SK-N-MC (cell line): Measurements from ENCODE around the gene RBBP8NL.

Experiments used
- DNase-seq: peaks from one replicate; pipeline ENCODE4 v3.0.0-alpha.2; 2011; ENCODE audit warnings: low read depth, low spot score
- H3K27ac ChIP-seq: fragments of 200-600 bp; sonication (generic); 2 replicates; pipeline ENCODE4 v1.5.1; 2016; ENCODE audit warnings: mixed run types
- H3K36me3 ChIP-seq: fragments of 200-600 bp; sonication (generic); 2 replicates; pipeline ENCODE4 v1.6.1; 2017; ENCODE audit warnings: antibody characterized with exemption, low read length, mixed read lengths; ENCODE audit not compliant: insufficient read depth
- H3K4me3 ChIP-seq: fragments of 200-600 bp; sonication (generic); 2 replicates; pipeline ENCODE4 v1.5.1; 2016
- H3K9ac ChIP-seq: fragments of 200-600 bp; sonication (generic); 2 replicates; pipeline ENCODE4 v1.8.0; 2017; ENCODE audit warnings: mixed run types, mixed read lengths; ENCODE audit not compliant: insufficient read length
- H3K9me3 ChIP-seq: fragments of 200-600 bp; sonication (generic); 2 replicates; pipeline ENCODE4 v1.6.1; 2017; ENCODE audit warnings: low read depth, mild to moderate bottlenecking, antibody characterized with exemption, low read length, moderate library complexity, mixed read lengths
- EZH2 ChIP-seq: fragments of 200-600 bp; sonication (generic); IDR thresholded peaks from one replicate; pipeline ENCODE4 v1.6.1; 2017; ENCODE audit warnings: antibody characterized with exemption
- FOXP2 ChIP-seq: optimal IDR thresholded peaks from 2 replicates; pipeline ENCODE3; 2011; ENCODE audit warnings: mild to moderate bottlenecking, moderate library complexity; ENCODE audit not compliant: insufficient read depth; ENCODE audit errors: extremely low read length, control extremely low read depth
- POLR2AphosphoS5 ChIP-seq: IDR thresholded peaks from 2 replicates; pipeline ENCODE4 v1.6.1; 2012; ENCODE audit warnings: mild to moderate bottlenecking, low read depth, low read length, borderline replicate concordance

RBBP8NL gene

DNA sequence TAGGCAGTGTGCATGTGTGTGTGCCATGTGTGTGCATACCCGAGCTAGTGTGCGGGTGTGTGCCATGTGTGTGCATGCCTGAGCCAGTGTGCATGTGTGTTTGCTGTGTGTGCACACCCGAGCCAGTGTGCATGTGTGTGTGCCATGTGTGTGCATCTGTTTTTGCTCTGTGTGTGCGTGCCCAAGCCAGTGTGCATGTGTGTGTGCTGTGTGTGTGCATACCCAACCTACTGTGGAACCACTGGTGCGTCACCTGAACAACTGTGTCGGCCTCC, 5.7 kb downstream of the RBBP8NL start:
- H3K27ac ChIP-seq, result no peak overlapping the region
- TF ChIP-seq EZH2, result no peak
- no peak for TF ChIP-seq FOXP2
- no peak for TF ChIP-seq POLR2AphosphoS5
- H3K4me3 ChIP-seq, result no peak overlapping the region
- no peak overlapping the region for H3K9ac ChIP-seq
- H3K9me3 ChIP-seq, result no peaks in the 10 kb centered on the region
- H3K36me3 ChIP-seq, result no peaks in the 10 kb centered on the region
- no peak for DNase-seq

DNA sequence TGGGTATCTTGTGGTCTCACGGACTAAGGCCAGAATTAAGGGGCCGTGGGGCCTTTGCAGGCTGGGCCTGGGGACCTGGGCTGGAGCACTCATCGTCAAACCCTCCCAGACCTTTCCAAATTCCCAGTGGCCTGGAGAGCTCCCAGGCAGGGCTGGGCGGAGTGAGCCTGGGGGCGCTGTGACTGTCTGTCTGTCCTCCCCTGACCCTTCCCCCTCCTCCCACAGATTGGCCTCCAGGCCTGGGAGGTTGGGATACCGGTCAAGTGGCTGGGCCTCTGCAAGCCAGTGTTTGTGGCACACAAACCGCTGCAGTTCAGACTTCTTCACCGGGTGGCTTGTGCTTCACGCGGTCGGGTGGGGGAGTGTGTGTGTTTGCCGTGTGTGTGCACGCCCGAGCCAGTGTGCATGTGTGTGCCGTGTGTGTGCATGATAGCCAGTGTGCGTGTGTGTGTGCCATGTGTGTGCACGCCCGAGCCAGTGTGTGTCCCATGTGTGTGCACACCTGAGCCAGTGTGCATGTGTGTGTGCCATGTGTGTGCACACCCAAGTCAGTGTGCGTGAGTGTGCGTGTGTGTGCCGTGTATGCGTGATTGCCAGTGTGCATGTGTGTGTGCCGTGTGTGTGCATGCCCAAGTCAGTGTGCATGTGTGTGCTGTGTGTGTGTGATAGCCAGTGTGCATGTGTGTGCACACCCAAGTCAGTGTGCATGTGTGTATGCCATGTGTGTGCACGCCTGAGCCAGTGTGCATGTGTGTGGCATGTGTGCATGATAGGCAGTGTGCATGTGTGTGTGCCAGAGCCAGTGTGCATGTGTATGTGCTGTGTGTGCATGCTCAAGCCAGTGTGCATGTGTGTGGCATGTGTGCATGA, 6.3 kb downstream of the RBBP8NL start:
- DNase-seq, result no peak

DNA sequence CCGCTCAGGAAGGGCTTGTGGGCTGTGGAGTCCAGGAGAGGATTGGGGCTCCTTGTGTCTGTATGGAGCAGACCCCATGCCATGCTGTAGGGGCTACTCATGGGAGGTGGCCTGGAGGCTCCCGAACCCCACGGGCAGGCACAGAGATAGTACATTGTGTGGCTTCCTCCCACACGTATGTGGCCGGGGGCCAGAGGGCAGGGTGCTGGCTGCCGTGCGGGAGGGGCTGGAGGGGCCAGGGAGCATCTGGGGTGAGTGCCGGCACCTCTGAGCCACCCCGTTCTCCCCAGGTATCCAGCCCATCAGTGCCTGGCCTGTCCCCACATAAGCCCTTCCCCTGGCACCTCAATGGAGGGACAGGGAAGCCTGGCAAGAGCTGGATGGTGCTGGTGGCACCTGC, 7.6 kb downstream of the RBBP8NL start:
- TF ChIP-seq EZH2, result no peak
- no peak for TF ChIP-seq FOXP2
- no peak for TF ChIP-seq POLR2AphosphoS5
- no peaks in the 10 kb centered on the region for H3K36me3 ChIP-seq
- DNase-seq, result no peak

More for the DNA sequence above, 6.3 kb downstream of the RBBP8NL start:
- no peak overlapping the region for H3K27ac ChIP-seq
- H3K4me3 ChIP-seq, result no peak overlapping the region
- no peak overlapping the region for H3K9ac ChIP-seq
- TF ChIP-seq EZH2 (no peak), POLR2AphosphoS5 (no peak), FOXP2 (no peak)
- H3K9me3 ChIP-seq, result no peaks in the 10 kb centered on the region
- H3K36me3 ChIP-seq, result no peaks in the 10 kb centered on the region

DNA sequence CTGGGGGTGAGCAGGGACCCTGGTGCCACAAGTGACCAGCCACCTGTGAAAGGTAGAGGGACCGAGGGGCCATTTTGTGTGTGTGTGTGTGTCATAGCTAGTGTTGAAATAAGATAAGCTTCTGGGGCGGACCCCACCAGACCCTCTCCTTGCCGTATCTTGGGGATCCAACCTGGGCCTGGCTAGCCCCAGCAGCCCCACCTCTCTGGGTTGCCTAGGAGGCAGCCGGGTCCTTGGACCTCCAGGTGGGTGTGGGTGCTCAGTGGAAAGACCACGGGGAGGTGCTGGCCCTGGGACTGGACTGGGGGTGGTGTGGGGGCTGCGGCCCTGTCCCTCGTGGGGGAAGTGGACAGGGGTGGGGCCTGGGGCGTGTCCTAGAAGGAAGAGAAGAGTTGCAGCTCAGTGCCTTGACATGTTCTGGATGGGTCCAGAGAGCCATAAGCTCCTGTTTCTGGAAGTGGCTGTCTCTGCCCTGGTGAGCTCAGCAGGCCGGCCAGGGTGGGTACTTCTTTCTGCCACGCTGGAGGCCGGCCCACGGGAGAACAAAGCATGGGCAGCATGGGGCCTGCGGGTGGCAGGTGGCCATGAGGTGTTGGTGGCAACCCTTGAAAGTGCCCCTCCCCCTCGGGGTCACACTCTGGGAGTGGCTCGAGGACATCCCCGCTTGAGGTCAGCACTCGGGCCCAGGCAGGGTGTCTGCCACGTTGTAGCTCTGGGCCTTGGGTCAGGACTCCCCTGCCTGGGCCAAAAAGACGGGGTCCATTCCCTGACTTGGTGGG, 8.4 kb downstream of the RBBP8NL start:
- Histone ChIP-seq H3K9me3 (no peaks in the 10 kb centered on the region), H3K27ac (no peak overlapping the region), H3K4me3 (no peak overlapping the region), H3K36me3 (no peaks in the 10 kb centered on the region), H3K9ac (no peak overlapping the region)
- TF ChIP-seq POLR2AphosphoS5 (no peak), EZH2 (no peak), FOXP2 (no peak)
- DNase-seq, result no peak

More for the DNA sequence above, 7.6 kb downstream of the RBBP8NL start:
- Histone ChIP-seq H3K9me3 (no peaks in the 10 kb centered on the region), H3K27ac (no peak overlapping the region), H3K9ac (no peak overlapping the region), H3K4me3 (no peak overlapping the region)

DNA sequence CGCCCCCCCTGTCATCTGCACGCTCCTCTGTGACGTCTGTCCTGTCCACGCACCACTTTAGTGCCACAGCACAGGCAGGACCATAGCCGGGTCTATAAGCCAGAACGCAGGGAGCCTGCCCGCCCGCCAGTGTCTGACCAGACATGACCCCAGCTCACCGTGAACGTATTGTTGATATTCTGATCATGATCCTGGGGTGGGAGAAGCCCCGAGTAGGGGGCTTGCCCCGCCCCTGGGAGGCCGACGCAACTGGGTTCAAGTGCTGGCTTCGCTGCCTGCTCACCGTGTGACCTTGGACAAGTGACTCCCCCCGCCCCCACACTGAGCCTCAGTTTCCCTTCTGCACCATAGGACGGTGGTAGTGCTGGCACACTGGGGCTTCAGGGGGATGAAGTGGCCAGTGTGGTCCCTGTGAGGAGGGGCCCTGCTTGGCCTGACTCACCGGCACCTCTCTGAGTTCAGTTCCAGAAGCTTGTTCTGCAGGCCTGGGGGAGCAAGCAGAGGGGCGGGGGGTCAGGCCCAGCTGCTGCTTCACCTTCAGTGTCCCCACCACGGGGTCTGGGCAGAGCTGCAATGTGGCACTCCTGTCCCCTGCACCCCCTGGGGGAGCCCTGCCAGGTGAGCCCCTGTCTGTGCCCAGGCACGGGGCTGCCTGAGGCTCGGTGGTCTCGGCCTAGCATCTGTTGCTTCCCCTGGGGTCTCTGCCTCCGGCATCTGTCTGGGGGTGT, 9.2 kb downstream of the RBBP8NL start:
- DNase-seq, result no peak
- TF ChIP-seq FOXP2 (no peak), EZH2 (no peak), POLR2AphosphoS5 (no peak)
- Histone ChIP-seq H3K4me3 (no peak overlapping the region), H3K9me3 (no peaks in the 10 kb centered on the region), H3K36me3 (no peaks in the 10 kb centered on the region), H3K9ac (no peak overlapping the region), H3K27ac (no peak overlapping the region)

DNA sequence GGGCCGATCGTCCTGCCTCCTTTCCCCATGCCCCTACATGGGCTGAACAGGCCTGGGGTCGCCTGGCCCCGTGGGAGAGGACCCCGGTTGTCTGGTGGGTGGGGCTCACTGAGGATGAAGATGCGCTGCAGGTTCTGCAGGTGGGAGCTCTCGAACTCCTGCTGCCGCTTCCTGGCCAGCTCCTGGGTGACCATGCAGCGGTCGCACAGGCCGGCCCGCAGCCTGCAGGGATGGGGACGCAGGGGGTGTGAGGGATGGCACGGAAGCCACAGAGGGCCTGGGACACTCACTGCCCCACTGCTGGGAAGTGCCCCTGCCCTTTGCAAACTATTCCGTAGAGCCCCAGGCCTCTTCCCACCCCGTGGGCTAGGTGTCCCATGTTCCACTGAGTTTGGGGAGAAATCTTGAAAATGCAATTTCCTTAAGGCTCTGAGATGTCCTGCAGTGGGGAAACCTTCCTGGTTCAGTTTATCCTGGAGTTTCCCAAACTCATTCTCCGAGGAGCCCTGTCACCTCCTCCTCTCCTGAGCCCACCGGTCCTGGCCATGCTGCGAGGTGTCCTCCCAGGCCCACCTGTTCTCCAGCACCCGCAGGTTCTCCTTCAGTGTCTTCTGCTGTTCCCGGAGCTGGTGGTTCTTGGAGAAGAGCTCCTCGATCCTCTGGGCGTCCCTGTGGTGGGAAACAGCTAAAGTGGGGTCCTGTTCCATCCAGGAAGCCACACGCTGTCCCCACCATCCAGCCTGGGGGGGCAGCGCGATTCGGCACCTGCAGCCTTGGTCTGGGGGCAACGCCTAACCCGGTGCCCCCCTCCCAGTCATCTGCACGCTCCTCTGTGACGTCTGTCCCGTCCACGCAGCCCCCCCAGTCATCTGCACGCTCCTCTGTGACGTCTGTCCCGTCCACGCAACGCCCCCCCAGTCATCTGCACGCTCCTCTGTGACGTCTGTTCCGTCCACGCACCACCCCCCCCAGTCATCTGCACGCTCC, 10.4 kb downstream of the RBBP8NL start:
- no peak overlapping the region for H3K9ac ChIP-seq
- H3K36me3 ChIP-seq, result no peaks in the 10 kb centered on the region
- no peak for DNase-seq
- no peak overlapping the region for H3K4me3 ChIP-seq
- TF ChIP-seq EZH2 (no peak), POLR2AphosphoS5 (no peak), FOXP2 (no peak)
- H3K9me3 ChIP-seq, result no peaks in the 10 kb centered on the region
- no peak overlapping the region for H3K27ac ChIP-seq

DNA sequence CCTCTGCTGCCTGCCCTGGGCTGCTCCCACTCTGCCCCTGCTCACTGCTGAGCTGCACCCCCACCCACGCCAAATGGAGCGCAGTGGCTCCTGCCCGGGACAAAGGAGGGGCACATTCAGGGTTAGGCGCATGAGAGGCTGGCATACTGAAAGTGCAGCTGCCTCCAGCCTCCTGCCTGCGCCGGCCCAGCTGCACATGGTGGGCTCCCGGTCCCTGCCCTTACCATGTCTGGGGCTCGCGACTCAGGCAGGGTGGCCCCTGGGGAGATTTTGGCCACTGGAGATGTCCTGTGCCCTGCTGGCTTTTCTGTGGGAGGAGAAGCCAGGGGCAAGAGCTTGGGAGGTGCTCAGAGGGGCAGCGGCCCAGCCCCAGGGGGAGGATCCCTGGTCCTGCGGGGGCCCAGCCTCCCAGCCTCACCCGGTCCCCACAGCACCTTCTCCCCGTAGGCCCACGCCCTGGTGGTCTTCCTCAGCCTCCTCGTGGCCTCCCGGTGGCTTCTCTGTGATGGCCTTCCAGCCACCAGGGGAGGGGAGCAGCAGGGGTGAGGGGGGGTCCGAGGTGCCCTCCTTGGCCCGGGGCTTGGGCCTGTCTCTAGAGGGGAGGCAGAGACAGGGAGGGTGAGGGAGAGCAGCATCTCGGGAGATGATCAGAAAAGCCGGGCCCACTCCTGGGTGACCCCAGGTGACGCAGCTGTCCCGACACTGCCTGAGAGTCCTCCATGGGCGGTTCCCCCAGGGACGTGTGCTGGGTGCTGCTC, 11.8 kb downstream of the RBBP8NL start:
- no peak for DNase-seq
- TF ChIP-seq FOXP2 (no peak), EZH2 (no peak), POLR2AphosphoS5 (no peak)
- Histone ChIP-seq H3K27ac (no peak overlapping the region), H3K9ac (no peak overlapping the region), H3K9me3 (no peaks in the 10 kb centered on the region), H3K36me3 (no peaks in the 10 kb centered on the region), H3K4me3 (no peak overlapping the region)
